ENCODE measurements around the gene TACC2. TPM values are rescaled to one million over a fixed set of nuclear protein-coding genes. Genes with fewer than 3 reads are reported as not detected.

Gene TACC2
- total RNA-seq, 1 donor from 2014 or later: 98.1 TPM

- DNase-seq (ENCODE audit: low spot score): no peak
Observed at GRCh38 chr10:122248356-122249302, 259.7 kb downstream of the TACC2 start.

DNA sequence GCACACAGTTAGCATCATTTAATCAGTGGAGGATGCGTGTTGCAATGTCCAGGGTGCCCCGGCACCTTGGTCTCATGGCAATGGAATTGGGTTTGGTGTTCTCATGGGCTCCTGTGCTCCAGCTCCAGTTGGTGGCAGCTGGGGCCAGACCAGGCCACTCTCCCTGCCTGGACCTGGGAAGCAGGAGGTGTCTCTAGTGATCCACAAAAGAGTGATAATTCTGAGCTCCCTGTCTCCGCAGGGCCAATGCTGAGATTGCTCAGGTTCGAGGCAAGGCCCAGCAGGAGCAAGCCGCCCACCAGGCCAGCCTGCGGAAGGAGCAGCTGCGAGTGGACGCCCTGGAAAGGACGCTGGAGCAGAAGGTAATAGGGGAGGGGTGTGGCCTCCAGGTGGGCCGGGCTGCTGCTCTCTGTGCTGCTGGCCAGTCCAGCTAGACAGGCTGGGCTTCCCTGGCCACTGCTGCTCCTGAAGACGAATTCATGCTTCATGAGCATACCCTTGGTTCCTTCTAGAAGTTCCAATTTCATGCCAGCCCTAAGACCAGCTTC, 260.4 kb downstream of the TACC2 start:
- no peak for DNase-seq (ENCODE audit: low spot score)

DNA sequence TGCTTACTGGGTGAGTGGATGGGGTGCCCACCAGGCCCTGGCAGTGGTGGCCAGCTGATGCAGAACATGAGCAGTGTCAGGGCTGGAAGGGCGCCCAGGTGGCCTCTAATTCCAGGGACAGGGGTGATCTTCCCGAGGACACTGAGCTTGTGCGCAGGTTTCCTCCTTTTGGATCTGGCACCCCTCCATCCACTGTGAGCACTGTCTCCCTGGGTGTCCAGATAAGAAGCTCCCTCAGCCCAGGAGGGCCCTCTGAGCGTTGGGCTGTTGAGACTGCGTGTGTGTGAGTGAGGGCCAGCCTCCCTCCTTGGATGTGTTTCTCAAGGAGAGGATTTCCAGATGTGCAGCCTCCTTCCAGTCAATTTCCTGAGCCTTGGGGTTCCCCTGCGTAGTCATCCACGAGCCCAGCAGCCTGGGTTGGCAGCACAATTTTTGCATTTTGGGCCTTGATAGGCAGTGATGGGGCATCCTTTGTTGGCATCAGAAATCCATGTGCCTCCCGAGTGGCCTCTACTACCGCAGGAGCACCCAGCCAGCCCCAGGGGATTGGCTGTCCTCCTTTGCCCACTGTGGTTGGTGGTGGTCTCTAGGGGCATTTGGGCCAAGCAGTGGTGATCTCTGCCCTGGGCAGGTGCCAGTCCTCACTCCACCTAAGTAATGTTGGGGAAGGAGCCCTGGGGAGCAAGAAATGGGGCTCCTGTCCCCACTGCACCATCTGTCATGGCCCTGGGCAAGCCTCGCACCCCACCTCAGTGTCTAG, 261.2 kb downstream of the TACC2 start:
- DNase-seq (ENCODE audit: low spot score): no peak

GRCh38 chr10:122251459-122252255, 262.7 kb downstream of the TACC2 start:
- DNase-seq (ENCODE audit: low spot score): no peak

DNA sequence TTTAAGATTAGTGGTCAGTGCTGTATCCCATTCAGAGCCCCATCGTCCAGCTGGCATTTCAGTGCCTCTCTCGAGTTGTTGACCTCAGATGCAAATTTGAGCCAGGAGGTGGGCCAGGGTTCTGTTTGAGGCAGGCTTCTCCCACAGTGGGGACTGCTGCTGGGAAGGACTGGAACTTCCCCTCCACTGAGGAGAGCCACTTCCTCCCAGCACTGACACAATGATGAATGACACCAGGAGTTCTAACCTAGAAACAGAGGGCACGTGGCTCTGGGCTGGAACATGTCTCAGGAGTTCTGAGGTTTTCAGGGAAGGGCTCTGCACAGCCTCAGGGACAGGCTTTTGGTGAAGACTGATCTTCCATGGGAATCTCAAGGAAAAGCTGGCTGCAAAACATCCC, 263.8 kb downstream of the TACC2 start:
- no peak for DNase-seq (ENCODE audit: low spot score)

- DNase-seq (ENCODE audit: low spot score): no peak
Observed at GRCh38 chr10:122253605-122254004, 264.6 kb downstream of the TACC2 start.

DNA sequence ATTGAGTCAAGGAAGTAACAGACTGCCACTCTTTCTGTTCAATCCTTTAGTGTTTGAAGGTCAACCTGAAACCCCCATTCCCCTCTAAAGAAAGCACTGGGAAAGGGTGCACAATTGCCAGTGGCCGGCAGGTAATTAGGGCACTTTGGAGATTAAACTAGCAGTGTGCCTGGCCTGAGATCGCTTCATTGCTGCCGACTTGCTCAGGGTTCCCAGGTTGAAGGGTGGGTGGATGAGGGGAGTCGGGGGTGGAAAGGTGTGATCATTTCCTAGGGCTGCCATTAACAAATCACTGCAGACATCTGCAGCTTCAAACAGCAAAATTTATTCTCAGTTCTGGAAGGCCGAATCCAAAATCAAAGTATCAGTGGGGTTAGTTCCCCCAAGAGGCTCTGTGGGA, 265.9 kb downstream of the TACC2 start:
- no peak for DNase-seq (ENCODE audit: low spot score)

GRCh38 chr10:122255509-122256301, 266.7 kb downstream of the TACC2 start:
- DNase-seq (ENCODE audit: low spot score): no peak

GRCh38 chr10:122257041-122257440, 268.1 kb downstream of the TACC2 start:
- no peak for DNase-seq (ENCODE audit: low spot score)

- DNase-seq (ENCODE audit: low spot score): no peak
Observed at GRCh38 chr10:122258136-122259074, 269.4 kb downstream of the TACC2 start.

DNA sequence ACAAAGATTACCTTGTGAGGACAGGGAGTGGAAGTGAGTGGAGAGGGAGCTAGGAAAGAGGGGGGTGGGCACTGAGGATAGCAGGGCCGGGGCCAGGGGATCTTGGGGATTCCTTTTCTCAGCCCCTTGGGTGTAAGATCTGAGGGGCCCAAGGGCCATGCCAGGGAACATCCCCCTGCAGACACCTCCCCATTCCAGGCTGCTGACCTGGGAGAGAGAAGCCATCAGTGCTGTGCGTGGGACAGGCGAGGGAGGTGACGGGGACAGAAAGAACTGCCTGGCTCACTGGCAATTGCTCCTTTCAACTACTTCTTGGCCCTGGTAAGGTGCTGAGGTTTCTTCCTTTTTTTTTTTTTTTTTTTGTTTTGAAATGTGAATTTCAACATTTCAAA, 270.1 kb downstream of the TACC2 start:
- no peak for DNase-seq (ENCODE audit: low spot score)

- no peak for DNase-seq (ENCODE audit: low spot score)
Observed at GRCh38 chr10:122261584-122261983, 272.6 kb downstream of the TACC2 start.

GRCh38 chr10:122263971-122264370, 275.0 kb downstream of the TACC2 start:
- DNase-seq (ENCODE audit: low spot score): no peak

- DNase-seq (ENCODE audit: low spot score): no peak
Observed at GRCh38 chr10:122264436-122264835, 275.5 kb downstream of the TACC2 start.

GRCh38 chr10:122264931-122265330, 276.0 kb downstream of the TACC2 start:
- no peak for DNase-seq (ENCODE audit: low spot score)

GRCh38 chr10:122265896-122266295, 276.9 kb downstream of the TACC2 start:
- DNase-seq (ENCODE audit: low spot score): no peak

DNA sequence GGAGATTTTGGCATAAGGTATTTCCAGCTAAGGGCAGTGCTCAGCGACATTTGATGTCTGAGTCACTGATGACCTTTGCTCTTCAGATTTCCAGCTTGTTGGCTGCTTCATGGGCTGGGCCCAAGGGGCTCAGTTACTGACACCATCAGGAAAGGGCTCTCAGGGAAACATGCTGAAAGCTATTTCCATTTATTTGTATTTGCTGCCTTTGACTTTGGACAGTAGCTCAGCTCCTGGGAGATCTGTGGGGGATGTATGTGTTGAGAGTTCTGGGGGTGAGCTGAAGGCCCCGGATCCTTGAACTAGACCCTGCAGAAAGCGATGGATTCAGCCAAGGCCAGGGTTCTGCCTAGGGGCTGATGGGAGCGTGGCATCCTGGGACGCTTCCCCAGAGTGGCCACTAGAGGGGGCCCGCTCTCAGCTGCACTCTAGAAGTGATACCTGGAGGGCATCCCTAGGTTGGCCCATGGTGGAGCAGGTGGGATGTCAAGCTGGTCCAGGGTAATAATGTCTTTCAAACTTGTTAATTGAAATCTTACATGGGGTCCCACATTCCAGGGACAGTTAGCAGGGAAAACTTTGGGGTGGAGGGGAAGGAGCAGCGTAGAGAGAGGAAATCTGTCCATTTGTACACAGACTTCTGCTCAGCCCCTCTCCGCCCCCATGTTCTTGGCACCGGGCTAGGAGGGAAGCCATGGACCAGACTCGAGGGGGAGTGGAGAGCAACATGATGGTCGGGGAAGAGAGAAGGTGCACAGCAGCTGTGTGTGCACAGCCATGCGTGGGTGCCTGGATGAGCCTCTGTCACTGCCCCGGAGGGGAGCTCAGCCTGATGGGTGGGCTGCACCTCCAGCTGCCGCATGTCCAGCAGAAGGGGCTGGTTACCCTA, 279.1 kb downstream of the TACC2 start:
- DNase-seq (ENCODE audit: low spot score): no peak

GRCh38 chr10:122269059-122269687, 280.2 kb downstream of the TACC2 start:
- no peak for DNase-seq (ENCODE audit: low spot score)

Measured in ureter (tissue), 1 donor.